IMR-90 (cell line): Measurements from ENCODE around the gene C11orf58. TPM values are rescaled to one million over a fixed set of nuclear protein-coding genes. Genes with fewer than 3 reads are reported as not detected.

ENCODE experiments used
- ATAC-seq: fragments of 200-7000 bp; cut with Tn5 transposase; 2 replicates; pipeline ENCODE4 v1.9.1; 2020; ENCODE audit warnings: low read depth, mild to moderate bottlenecking, moderate library complexity
- BruUV-seq: library from RNA; stranded (reverse); fragments of 400-500 nt; replicated peaks from 2 replicates; lab custom pipeline; 2021; lab: Mats Ljungman, UMichigan
- CTCF ChIA-PET: fragments of 300-600 bp; formaldehyde crosslinking; extraction: SDS; loops from one replicate; lab custom pipeline; 2021; ENCODE audit warnings: antibody characterized with exemption; lab: Yijun Ruan, JAX
- POLR2A ChIA-PET: fragments of 300-600 bp; sonication (Branson Sonifier 250); formaldehyde crosslinking; loops from one replicate; lab custom pipeline; 2022; ENCODE audit warnings: antibody characterized with exemption; ENCODE audit not compliant: unreplicated experiment; lab: Charles Lee
- DNase-seq: peaks from one replicate; pipeline ENCODE4 v3.0.0; 2013
- H2AFZ ChIP-seq: replicated peaks from 2 replicates; pipeline ENCODE3; 2013; ENCODE audit warnings: low read length, mild to moderate bottlenecking; ENCODE audit not compliant: poor library complexity
- H2AK5ac ChIP-seq: 2 replicates; pipeline ENCODE4 v1.6.1; 2013; ENCODE audit warnings: low read depth, low read length, inconsistent platforms
- H2AK9ac ChIP-seq: replicated peaks from 2 replicates; pipeline ENCODE3; 2013; ENCODE audit warnings: mild to moderate bottlenecking, low read depth, low read length, moderate library complexity; ENCODE audit not compliant: poor library complexity
- H2BK120ac ChIP-seq: 2 replicates; pipeline ENCODE4 v1.6.1; 2013; ENCODE audit warnings: low read depth, low read length, inconsistent platforms
- H2BK15ac ChIP-seq: 3 replicates; pipeline ENCODE4 v1.6.1; 2013; ENCODE audit warnings: low read depth, low read length, inconsistent platforms
- H2BK20ac ChIP-seq: 2 replicates; pipeline ENCODE4 v1.6.1; 2013; ENCODE audit warnings: low read depth, mild to moderate bottlenecking, inconsistent platforms, low read length, moderate library complexity
- H2BK5ac ChIP-seq: 2 replicates; pipeline ENCODE4 v1.6.1; 2013; ENCODE audit warnings: mild to moderate bottlenecking, low read depth, low read length, inconsistent platforms; ENCODE audit not compliant: poor library complexity, severe bottlenecking
- H3K14ac ChIP-seq: replicated peaks from 2 replicates; pipeline ENCODE4 v1.6.1; 2013; ENCODE audit warnings: low read depth, low read length, inconsistent platforms
- H3K18ac ChIP-seq: 2 replicates; pipeline ENCODE4 v1.6.1; 2013; ENCODE audit warnings: low read depth, low read length, control low read depth
- H3K23ac ChIP-seq: 2 replicates; pipeline ENCODE4 v1.6.1; 2013; ENCODE audit warnings: low read depth, low read length, inconsistent platforms
- H3K27ac ChIP-seq: 2 replicates; pipeline ENCODE4 v1.5.1; 2013; ENCODE audit warnings: mild to moderate bottlenecking, control low read depth, low read length; ENCODE audit not compliant: insufficient read depth
- H3K27me3 ChIP-seq: 2 replicates; pipeline ENCODE4 v1.6.1; 2013; ENCODE audit warnings: low read length; ENCODE audit not compliant: control insufficient read depth, insufficient read depth
- H3K36me3 ChIP-seq: 2 replicates; pipeline ENCODE4 v1.6.1; 2013; ENCODE audit warnings: low read length, mixed read lengths; ENCODE audit not compliant: control insufficient read depth, insufficient read depth
- H3K4ac ChIP-seq: 2 replicates; pipeline ENCODE4 v1.6.1; 2013; ENCODE audit warnings: low read depth, low read length, inconsistent platforms
- H3K4me1 ChIP-seq: 2 replicates; pipeline ENCODE4 v1.6.1; 2013; ENCODE audit warnings: low read length, mixed read lengths; ENCODE audit not compliant: control insufficient read depth, insufficient read depth
- H3K4me2 ChIP-seq: 2 replicates; pipeline ENCODE4 v1.6.1; 2013; ENCODE audit warnings: low read depth, mild to moderate bottlenecking, control low read depth, low read length, moderate library complexity
- H3K4me3 ChIP-seq: 2 replicates; pipeline ENCODE4 v1.5.1; 2013; ENCODE audit warnings: low read depth, mild to moderate bottlenecking, control low read depth, low read length, moderate library complexity; ENCODE audit not compliant: insufficient read depth
- H3K56ac ChIP-seq: 2 replicates; pipeline ENCODE4 v1.6.1; 2013; ENCODE audit warnings: low read length, inconsistent platforms; ENCODE audit not compliant: insufficient read depth; ENCODE audit errors: extremely low read depth
- H3K79me1 ChIP-seq, 2 experiments: 2 replicates each; pipeline ENCODE4 v1.6.1; 2013; ENCODE audit warnings: low read length in 2 of 2, inconsistent platforms in 1 of 2, low read depth in 1 of 2
- H3K9ac ChIP-seq: 2 replicates; pipeline ENCODE4 v1.6.1; 2013; ENCODE audit warnings: low read depth, low read length, control low read depth
- H3K9me1 ChIP-seq: 2 replicates; pipeline ENCODE4 v1.6.1; 2013; ENCODE audit warnings: low read length, inconsistent platforms; ENCODE audit not compliant: insufficient read depth
- H3K9me3 ChIP-seq: 2 replicates; pipeline ENCODE4 v1.6.1; 2013; ENCODE audit warnings: low read length; ENCODE audit not compliant: control insufficient read depth, insufficient read depth
- H4K20me1 ChIP-seq: 2 replicates; pipeline ENCODE4 v1.6.1; 2013; ENCODE audit warnings: low read length, inconsistent platforms; ENCODE audit not compliant: insufficient read depth
- H4K5ac ChIP-seq: 2 replicates; pipeline ENCODE4 v1.6.1; 2013; ENCODE audit warnings: mild to moderate bottlenecking, low read depth, low read length, control low read depth
- H4K8ac ChIP-seq, 2 experiments: 2 replicates each; pipeline ENCODE4 v1.6.1; 2013; ENCODE audit warnings: low read depth in 2 of 2, low read length in 2 of 2, control low read depth in 1 of 2, inconsistent platforms in 1 of 2
- H4K91ac ChIP-seq: 2 replicates; pipeline ENCODE4 v1.6.1; 2013; ENCODE audit warnings: low read depth, low read length, inconsistent platforms; ENCODE audit not compliant: insufficient read depth
- CEBPB ChIP-seq: IDR thresholded peaks from 2 replicates; pipeline ENCODE4 v1.6.1; 2012; ENCODE audit warnings: low read depth, low read length, improper control_type of control experiment
- CHD1 ChIP-seq: IDR thresholded peaks from 2 replicates; pipeline ENCODE4 v1.6.1; 2012; ENCODE audit warnings: low read depth, low read length, improper control_type of control experiment
- POLR2A ChIP-seq: IDR thresholded peaks from 2 replicates; pipeline ENCODE4 v1.6.1; 2012; ENCODE audit warnings: mild to moderate bottlenecking, low read depth, low read length
- WGBS, 2 experiments: methylation state at CpG; one replicate each; pipeline versions ENCODE4 v1.1.5 to v1.1.7; 2013; ENCODE audit warnings: missing lambda C conversion rate in 2 of 2; ENCODE audit not compliant: insufficient read length in 1 of 2; ENCODE audit errors: extremely low coverage in 2 of 2; 5-methylcytosine and 5-hydroxymethylcytosine counted together
- dilution Hi-C: fragments of 300-500 bp; cut with HindIII; formaldehyde crosslinking; loops from one replicate; pipeline ENCODE4 v1.14.3; 2018; ENCODE audit warnings: low sequenced_read_pairs; ENCODE audit not compliant: unreplicated experiment
- in situ Hi-C: fragments of 300-500 bp; cut with MboI; formaldehyde crosslinking; loops from 3 replicates; pipeline ENCODE4 v1.14.3; 2019; ENCODE audit warnings: low sequenced_read_pairs, inconsistent platforms, mixed read lengths
- intact Hi-C: fragments of 100-400 bp; cut with micrococcal nuclease; formaldehyde crosslinking; loops from 2 replicates; pipeline ENCODE4 v1.10.0; 2022
- polyA plus RNA-seq, 3 experiments: library from polyadenylated mRNA; depleted of rRNA; stranded (reverse); fragments of >200 nt; gene quantifications; 2 replicates each; pipeline ENCODE4 v1.2.3, GENCODE V29; 2012; ENCODE audit warnings: low replicate concordance in 1 of 3
- total RNA-seq: library from RNA; depleted of rRNA; stranded (reverse); fragments of >200 nt; gene quantifications from 2 replicates; pipeline ENCODE4 v1.2.3, GENCODE V29; 2012

Gene C11orf58
- total and polyA plus RNA-seq, 2 of the 4 experiments (the other 2 are of a cell fraction) = 53.8 to 67.8 TPM

DNA sequence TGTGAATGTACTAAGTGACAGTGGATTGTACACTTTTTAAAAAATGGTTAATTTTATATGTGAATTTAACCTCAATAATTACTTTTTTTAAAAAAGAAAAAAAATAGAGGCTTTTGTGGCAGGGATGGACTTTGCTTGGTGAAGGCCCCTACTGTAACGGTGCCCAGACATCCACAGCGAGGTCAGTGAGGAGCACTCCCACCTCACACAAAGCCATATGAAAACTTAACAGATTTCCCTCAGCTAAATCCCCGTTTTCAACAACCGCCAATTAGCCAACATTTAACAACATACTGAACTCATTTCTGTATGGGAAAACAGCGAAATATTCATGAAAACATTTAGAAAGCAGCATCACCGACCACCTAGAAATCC, 642 bp upstream of the C11orf58 start:
- no peaks in the 10 kb centered on the region for H3K9me3 ChIP-seq
- peak overlapping the region; percentile 89 for H3K4me3 ChIP-seq
- peak overlapping the region; percentile 97 to 98 for H4K8ac ChIP-seq
- DNase-seq (peak; percentile 4), ATAC-seq (peak; percentile 22)
- POLR2A ChIA-PET = interaction anchor here (1.0 kb wide), 1 partner anchor 130 kb away, joined by 3 read pairs; no protein-coding TSS in a partner anchor
- H2AK5ac ChIP-seq = peak overlapping the region; percentile 65
- WGBS, 2 experiments = no CpG with 5 or more reads among the region's 6 CpGs
- peak overlapping the region; percentile 98 for H3K18ac ChIP-seq
- peak overlapping the region; percentile 99 for H2AFZ ChIP-seq
- 0 out of 2 replicates have a peak, but pooled peaks have one; percentile 9 for TF ChIP-seq CHD1
- no peak for TF ChIP-seq CEBPB
- TF ChIP-seq POLR2A = no peak
- H2BK5ac ChIP-seq = peak overlapping the region; percentile 95
- in situ Hi-C loops (no loop called here), intact Hi-C loops (loop anchor here (10.0 kb wide), 1 partner anchor 1083 kb away; no protein-coding TSS in a partner anchor), dilution Hi-C loops (no loop called here)
- H3K79me1 ChIP-seq = peaks cover 0 to 22% of the 10 kb centered on the region in 2 experiments; a peak in 2 of 4 replicates
- H3K27me3 ChIP-seq = no peaks in the 10 kb centered on the region
- H2BK15ac ChIP-seq = 0 out of 3 replicates have a peak overlapping the region, but pooled peaks have one; percentile 74
- peak overlapping the region; percentile 99 for H4K5ac ChIP-seq
- H4K20me1 ChIP-seq = peaks cover 18% of the 10 kb centered on the region; the same call in 1 of the 2 replicates
- H2BK120ac ChIP-seq = no peak overlapping the region
- H3K4me2 ChIP-seq = peak overlapping the region; percentile 90
- BruUV-seq = TSS peak; percentile 95
- peaks cover 3% of the 10 kb centered on the region; the same call in 1 of the 2 replicates for H3K9me1 ChIP-seq
- H3K56ac ChIP-seq = peak overlapping the region; percentile 100
- peak overlapping the region; percentile 100 for H3K14ac ChIP-seq
- 0 out of 2 replicates have a peak, but pooled peaks cover 2% of the 10 kb centered on the region for H3K4me1 ChIP-seq
- peak overlapping the region; percentile 97; the same call in 1 of the 2 replicates for H4K91ac ChIP-seq
- H2BK20ac ChIP-seq = no peak overlapping the region
- peak overlapping the region; percentile 94 for H3K27ac ChIP-seq
- CTCF ChIA-PET = interaction anchor here (0.6 kb wide), 3 partner anchors 1185 to 1926 kb away, joined by 3 to 7 read pairs (median 5); no protein-coding TSS in a partner anchor
- peaks cover 7% of the 10 kb centered on the region for H3K36me3 ChIP-seq
- H3K23ac ChIP-seq = peak overlapping the region; percentile 100
- H3K9ac ChIP-seq = peak overlapping the region; percentile 99
- peak overlapping the region; percentile 100 for H3K4ac ChIP-seq
- H2AK9ac ChIP-seq = peak overlapping the region; percentile 97
